OCI-LY7 (cell line): ENCODE data around the gene ZNF326. TPM values are rescaled to one million over a fixed set of nuclear protein-coding genes. Genes with fewer than 3 reads are reported as not detected.

Experiments
- BruUV-seq: library from RNA; stranded (reverse); fragments of 400-500 nt; replicated peaks from 2 replicates; lab custom pipeline; 2021; lab: Mats Ljungman, UMichigan
- CTCF ChIA-PET: fragments of 300-600 bp; sonication (Branson Sonifier 250); formaldehyde crosslinking; loops from one replicate; lab custom pipeline; 2022; ENCODE audit warnings: antibody characterized with exemption; ENCODE audit not compliant: unreplicated experiment; lab: Charles Lee
- POLR2A ChIA-PET: fragments of 300-600 bp; sonication (Branson Sonifier 250); formaldehyde crosslinking; loops from one replicate; lab custom pipeline; 2022; ENCODE audit warnings: antibody characterized with exemption; lab: Charles Lee
- DNase-seq: peaks from one replicate; pipeline ENCODE4 v3.0.0-alpha.2; 2015; ENCODE audit warnings: low spot score
- H2AFZ ChIP-seq: fragments of 200-600 bp; sonication (generic), shearing (Covaris generic); 2 replicates; pipeline ENCODE4 v1.6.1; 2014; ENCODE audit warnings: mild to moderate bottlenecking, antibody characterized with exemption, low read length, moderate library complexity
- H3K27ac ChIP-seq: fragments of 200-600 bp; sonication (generic); 2 replicates; pipeline ENCODE4 v1.5.1; 2014; ENCODE audit warnings: mixed run types, low read depth, mild to moderate bottlenecking, moderate library complexity, low read length, inconsistent platforms; ENCODE audit not compliant: poor library complexity, severe bottlenecking
- H3K36me3 ChIP-seq: fragments of 200-600 bp; sonication (generic); 2 replicates; pipeline ENCODE4 v1.6.1; 2014; ENCODE audit warnings: mild to moderate bottlenecking, antibody characterized with exemption, low read length, moderate library complexity, mixed read lengths; ENCODE audit not compliant: insufficient read depth
- H3K4me1 ChIP-seq: fragments of 200-600 bp; sonication (generic); 2 replicates; pipeline ENCODE4 v1.5.1; 2014; ENCODE audit warnings: mild to moderate bottlenecking, low read length; ENCODE audit not compliant: insufficient read depth, poor library complexity, severe bottlenecking
- H3K4me2 ChIP-seq: fragments of 200-600 bp; sonication (generic); 2 replicates; pipeline ENCODE4 v1.6.1; 2014; ENCODE audit warnings: mild to moderate bottlenecking, low read length
- H3K4me3 ChIP-seq: fragments of 200-600 bp; sonication (generic); 2 replicates; pipeline ENCODE4 v1.5.1; 2014; ENCODE audit warnings: mild to moderate bottlenecking, low read depth, low read length; ENCODE audit not compliant: poor library complexity, severe bottlenecking
- H3K79me2 ChIP-seq: fragments of 200-600 bp; sonication (generic); 2 replicates; pipeline ENCODE4 v1.6.1; 2016; ENCODE audit warnings: low read depth, mild to moderate bottlenecking, low read length, moderate library complexity, mixed read lengths; ENCODE audit not compliant: insufficient read depth
- H3K9me2 ChIP-seq: fragments of 200-600 bp; sonication (generic); 2 replicates; pipeline ENCODE4 v1.6.1; 2016; ENCODE audit warnings: mild to moderate bottlenecking, low read length, mixed read lengths; ENCODE audit not compliant: insufficient read depth
- H3K9me3 ChIP-seq: fragments of 200-600 bp; sonication (generic); 2 replicates; pipeline ENCODE4 v1.6.1; 2014; ENCODE audit warnings: mild to moderate bottlenecking, mixed run types, low read length, mixed read lengths
- H4K20me1 ChIP-seq: fragments of 200-600 bp; sonication (generic); 2 replicates; pipeline ENCODE4 v1.6.1; 2014; ENCODE audit warnings: mild to moderate bottlenecking, antibody characterized with exemption, low read length, moderate library complexity, mixed read lengths; ENCODE audit not compliant: insufficient read depth
- EZH2phosphoT487 ChIP-seq: fragments of 200-600 bp; sonication (generic); IDR thresholded peaks from 2 replicates; pipeline ENCODE4 v1.6.1; 2018; ENCODE audit warnings: low read depth, borderline replicate concordance, mild to moderate bottlenecking, mixed run types, antibody characterized with exemption, low read length, moderate library complexity, mixed read lengths
- intact Hi-C: fragments of 100-400 bp; cut with micrococcal nuclease; formaldehyde crosslinking; loops from one replicate; pipeline ENCODE4 v1.10.0; 2022; ENCODE audit not compliant: unreplicated experiment
- total RNA-seq, 2 experiments: library from RNA; depleted of rRNA in 1 of 2; stranded (reverse); fragments of >200 nt in 1 of 2; shearing (Covaris generic) in 1 of 2; gene quantifications; 2 replicates each; pipeline ENCODE4 v1.2.3, GENCODE V29; 2014 to 2022
- TF ChIP-seq, protein P1 (sequence below): fragments of 200-600 bp; sonication (generic); conservative IDR thresholded peaks from 2 replicates; pipeline ENCODE4 v1.5.1; 2014; ENCODE audit warnings: mild to moderate bottlenecking, antibody characterized with exemption, low read length, moderate library complexity, mixed read lengths

ZNF326 gene
- total RNA-seq, 2 experiments from 2014 or later, result 11.5 to 43.5 TPM

DNA sequence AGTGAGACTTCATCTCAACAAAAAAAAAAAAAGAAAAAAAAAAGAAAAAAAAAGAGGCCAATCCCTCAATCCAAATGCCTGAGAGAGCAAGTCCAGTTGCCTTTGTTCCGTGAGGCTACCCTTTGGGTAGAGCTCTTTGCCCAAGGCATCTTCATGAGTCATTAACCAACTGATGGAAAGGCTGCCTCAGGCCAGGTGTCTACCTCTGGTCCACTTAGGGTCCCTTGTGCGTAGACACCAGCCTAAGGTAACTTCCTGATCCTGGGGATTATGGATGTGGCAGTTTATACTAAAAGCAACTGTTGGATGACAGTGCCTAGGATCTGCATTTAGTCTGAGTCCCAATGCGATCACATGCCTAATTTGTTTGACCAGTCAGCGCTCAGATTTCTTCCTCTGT, 20.7 kb upstream of the ZNF326 start:
- H3K4me3 ChIP-seq, result no peak overlapping the region
- H3K4me2 ChIP-seq, result no peak overlapping the region
- no peaks in the 10 kb centered on the region for H3K4me1 ChIP-seq
- TF ChIP-seq EZH2phosphoT487, result no peak
- TF ChIP-seq, protein P1, sequence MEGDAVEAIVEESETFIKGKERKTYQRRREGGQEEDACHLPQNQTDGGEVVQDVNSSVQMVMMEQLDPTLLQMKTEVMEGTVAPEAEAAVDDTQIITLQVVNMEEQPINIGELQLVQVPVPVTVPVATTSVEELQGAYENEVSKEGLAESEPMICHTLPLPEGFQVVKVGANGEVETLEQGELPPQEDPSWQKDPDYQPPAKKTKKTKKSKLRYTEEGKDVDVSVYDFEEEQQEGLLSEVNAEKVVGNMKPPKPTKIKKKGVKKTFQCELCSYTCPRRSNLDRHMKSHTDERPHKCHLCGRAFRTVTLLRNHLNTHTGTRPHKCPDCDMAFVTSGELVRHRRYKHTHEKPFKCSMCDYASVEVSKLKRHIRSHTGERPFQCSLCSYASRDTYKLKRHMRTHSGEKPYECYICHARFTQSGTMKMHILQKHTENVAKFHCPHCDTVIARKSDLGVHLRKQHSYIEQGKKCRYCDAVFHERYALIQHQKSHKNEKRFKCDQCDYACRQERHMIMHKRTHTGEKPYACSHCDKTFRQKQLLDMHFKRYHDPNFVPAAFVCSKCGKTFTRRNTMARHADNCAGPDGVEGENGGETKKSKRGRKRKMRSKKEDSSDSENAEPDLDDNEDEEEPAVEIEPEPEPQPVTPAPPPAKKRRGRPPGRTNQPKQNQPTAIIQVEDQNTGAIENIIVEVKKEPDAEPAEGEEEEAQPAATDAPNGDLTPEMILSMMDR, result no peak
- intact Hi-C loops, result no loop called here
- BruUV-seq, result no TSS peak
- no peak for DNase-seq
- ChIA-PET POLR2A (no interaction called here), CTCF (no interaction called here)
- H3K9me3 ChIP-seq, result no peaks in the 10 kb centered on the region
- H4K20me1 ChIP-seq, result no peaks in the 10 kb centered on the region
- H3K36me3 ChIP-seq, result no peaks in the 10 kb centered on the region
- H3K9me2 ChIP-seq, result no peaks in the 10 kb centered on the region
- no peak overlapping the region for H2AFZ ChIP-seq
- H3K79me2 ChIP-seq, result no peaks in the 10 kb centered on the region
- no peak overlapping the region for H3K27ac ChIP-seq

DNA sequence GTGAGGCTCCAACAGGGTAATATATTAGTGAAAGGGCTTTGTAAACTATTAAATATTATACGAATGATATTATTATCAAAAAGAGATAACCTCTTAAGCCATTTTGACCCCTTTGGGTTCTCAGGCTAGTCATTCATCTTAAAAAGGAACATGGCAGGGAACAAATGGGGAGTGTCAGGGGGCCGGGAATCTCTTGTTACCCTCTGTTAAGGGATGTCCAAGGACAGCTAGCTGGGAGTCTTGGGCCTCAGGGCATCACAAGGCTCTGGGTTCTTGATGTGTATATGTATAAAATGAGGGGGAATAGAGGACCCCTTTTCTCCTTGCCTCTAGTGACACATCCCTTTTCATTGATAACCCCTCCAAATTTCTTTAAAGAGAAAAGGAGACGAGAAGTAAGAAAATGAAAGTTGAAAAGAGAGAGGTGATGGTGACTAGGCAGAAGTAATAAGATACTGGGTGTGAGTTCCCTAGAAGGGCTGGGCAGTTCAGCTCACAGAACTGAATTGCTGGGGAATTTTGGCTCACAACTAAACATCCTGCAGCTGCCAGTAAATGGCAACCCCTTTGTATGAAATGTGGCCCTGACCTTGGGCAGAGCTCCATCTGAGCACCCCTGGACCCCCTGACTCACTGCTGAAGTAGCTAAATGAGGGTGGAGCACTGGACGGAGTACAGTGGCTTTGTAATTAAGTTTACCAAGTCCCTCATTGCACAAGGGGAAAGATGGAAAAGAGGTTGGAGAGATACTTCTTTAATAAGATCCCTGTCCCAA, 20.0 kb upstream of the ZNF326 start:
- no peaks in the 10 kb centered on the region for H3K9me3 ChIP-seq
- no peak overlapping the region for H2AFZ ChIP-seq
- TF ChIP-seq, protein P1, result no peak
- no TSS peak for BruUV-seq
- H3K9me2 ChIP-seq, result no peaks in the 10 kb centered on the region
- CTCF ChIA-PET, result no interaction called here
- no peak for DNase-seq
- H3K4me1 ChIP-seq, result no peaks in the 10 kb centered on the region
- no peaks in the 10 kb centered on the region for H3K36me3 ChIP-seq
- no peaks in the 10 kb centered on the region for H3K79me2 ChIP-seq
- no peak overlapping the region for H3K4me2 ChIP-seq
- no peak overlapping the region for H3K27ac ChIP-seq
- no peak overlapping the region for H3K4me3 ChIP-seq
- POLR2A ChIA-PET, result interaction anchor here (0.6 kb wide), 1 partner anchor 646 kb away, joined by 3 read pairs; no protein-coding TSS in a partner anchor
- no peaks in the 10 kb centered on the region for H4K20me1 ChIP-seq
- intact Hi-C loops, result no loop called here

DNA sequence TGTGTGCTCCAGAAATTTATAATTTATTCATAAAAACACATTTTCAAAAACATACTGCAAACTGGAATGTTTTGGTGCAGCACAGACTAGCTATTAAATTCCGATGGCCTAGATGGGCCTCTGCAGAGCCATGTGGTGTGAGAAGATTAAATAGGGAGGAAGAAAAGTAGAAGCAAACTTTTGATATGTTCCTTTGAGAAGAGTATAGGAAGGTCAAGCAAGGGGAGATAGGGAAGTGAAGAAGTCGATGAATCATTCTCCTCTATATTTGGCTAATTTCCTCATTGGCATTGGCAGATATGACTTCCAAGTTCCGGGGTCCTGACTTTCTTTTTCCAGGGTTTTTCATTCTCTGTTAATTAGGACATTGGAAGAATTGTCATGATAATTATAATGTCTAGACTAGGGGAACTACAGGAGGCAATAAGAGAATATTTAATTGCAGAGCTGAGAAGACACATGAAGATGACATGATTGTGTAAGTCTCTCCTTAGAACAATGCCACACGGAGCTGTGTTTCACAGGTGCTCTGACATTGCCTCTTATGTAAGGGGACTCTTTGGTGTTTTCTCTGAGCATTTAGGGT, 19.3 kb upstream of the ZNF326 start:
- H3K4me2 ChIP-seq, result no peak overlapping the region
- TF ChIP-seq, protein P1, result no peak
- TF ChIP-seq EZH2phosphoT487, result no peak
- no peak for DNase-seq
- H3K4me1 ChIP-seq, result no peaks in the 10 kb centered on the region
- CTCF ChIA-PET, result no interaction called here
- intact Hi-C loops, result no loop called here
- BruUV-seq, result no TSS peak
- H3K9me3 ChIP-seq, result no peaks in the 10 kb centered on the region
- no peak overlapping the region for H2AFZ ChIP-seq
- no peaks in the 10 kb centered on the region for H3K36me3 ChIP-seq
- no peaks in the 10 kb centered on the region for H3K79me2 ChIP-seq
- POLR2A ChIA-PET, result interaction anchor here (1.0 kb wide), 1 partner anchor 435 kb away, joined by 4 read pairs; no protein-coding TSS in a partner anchor
- no peak overlapping the region for H3K4me3 ChIP-seq
- H4K20me1 ChIP-seq, result no peaks in the 10 kb centered on the region
- no peak overlapping the region for H3K27ac ChIP-seq
- no peaks in the 10 kb centered on the region for H3K9me2 ChIP-seq
